Fibroblast of lung (primary cell): ENCODE results near the gene VWA3B.

Experiments used
- CTCF ChIP-seq, 2 donors: IDR thresholded peaks in 1 of 2; conservative IDR thresholded peaks in 1 of 2; 1 replicate in 1 of 2; 2 replicates in 1 of 2; pipeline ENCODE4 v1.5.1; 2011 to 2012; ENCODE audit warnings: low read length in 2 of 2, control low read depth in 1 of 2, inconsistent platforms in 1 of 2, low read depth in 1 of 2, mild to moderate bottlenecking in 1 of 2
- EZH2 ChIP-seq: IDR thresholded peaks from 2 replicates; pipeline ENCODE4 v1.5.1; 2012; ENCODE audit warnings: low read length, control low read depth, mild to moderate bottlenecking; ENCODE audit errors: missing control alignments

DNA sequence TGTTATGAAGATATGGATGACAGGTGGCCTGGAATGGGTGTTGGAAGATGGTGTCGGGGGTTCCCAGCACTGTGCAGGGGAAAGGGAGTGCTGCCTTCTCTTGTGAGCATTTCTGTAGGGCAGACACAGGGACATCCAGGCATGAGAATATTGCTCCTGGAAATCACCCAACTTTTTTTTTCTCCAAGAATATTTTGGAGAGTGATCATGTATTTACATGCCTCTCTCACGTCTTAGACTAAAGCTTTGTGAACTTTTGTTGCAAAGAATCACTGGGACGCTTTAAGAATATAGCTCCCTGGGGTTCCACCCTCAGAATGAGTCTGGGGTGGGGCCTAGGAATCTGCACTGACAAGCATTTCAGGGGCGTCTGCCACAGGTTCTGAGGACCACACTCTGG is 68.7 kb downstream of the VWA3B start:
- TF ChIP-seq CTCF (conservative IDR thresholded peaks at IDR 0.05 in 1 of 2, IDR thresholded peaks at IDR 0.05 in 1 of 2; ENCODE audit: low read depth in 1 of 2, low read length in 2 of 2) = no peak
- TF ChIP-seq EZH2 = no peak
